PC-3 (cell line): ENCODE results near the gene PYGM. TPM values are rescaled to one million over a fixed set of nuclear protein-coding genes. Genes with fewer than 3 reads are reported as not detected.

ENCODE experiments used
- ATAC-seq: fragments of 200-7000 bp; cut with Tn5 transposase; 2 replicates; pipeline ENCODE4 v1.9.1; 2020; ENCODE audit warnings: mild to moderate bottlenecking, moderate library complexity
- BruUV-seq: library from RNA; stranded (reverse); fragments of 400-500 nt; replicated peaks from 2 replicates; lab custom pipeline; 2021; lab: Mats Ljungman, UMichigan
- CTCF ChIA-PET: fragments of 300-600 bp; sonication (Branson Sonifier 250); formaldehyde crosslinking; loops from one replicate; lab custom pipeline; 2022; ENCODE audit warnings: antibody characterized with exemption; lab: Charles Lee
- POLR2A ChIA-PET: fragments of 300-600 bp; sonication (Branson Sonifier 250); formaldehyde crosslinking; loops from one replicate; lab custom pipeline; 2022; ENCODE audit warnings: antibody characterized with exemption; ENCODE audit not compliant: unreplicated experiment; lab: Charles Lee
- DNase-seq: peaks from one replicate; pipeline ENCODE4 v3.0.0-alpha.2; 2015
- H2AFZ ChIP-seq: fragments of 300-600 bp; sonication (generic); 2 replicates; pipeline ENCODE4 v1.6.0; 2016; ENCODE audit warnings: antibody characterized with exemption, low read length
- H3F3A ChIP-seq: fragments of 300-600 bp; sonication (generic); one replicate; pipeline ENCODE4 v1.6.0; 2017; ENCODE audit warnings: antibody characterized with exemption, low read length, control low read depth, mild to moderate bottlenecking; ENCODE audit not compliant: unreplicated experiment
- H3K27ac ChIP-seq: fragments of 300-600 bp; sonication (generic); 2 replicates; pipeline ENCODE4 v1.5.1; 2016; ENCODE audit warnings: mild to moderate bottlenecking, low read length
- H3K27me3 ChIP-seq: fragments of 300-600 bp; sonication (generic); 2 replicates; pipeline ENCODE4 v1.6.1; 2016; ENCODE audit warnings: low read length, mixed read lengths
- H3K36me3 ChIP-seq: fragments of 300-600 bp; sonication (generic); 2 replicates; pipeline ENCODE4 v1.6.1; 2016; ENCODE audit warnings: low read depth, mixed run types, low read length, mixed read lengths
- H3K4me1 ChIP-seq: fragments of 300-600 bp; sonication (generic); 2 replicates; pipeline ENCODE4 v1.5.1; 2016; ENCODE audit warnings: low read length; ENCODE audit not compliant: insufficient read depth
- H3K4me2 ChIP-seq: fragments of 300-600 bp; sonication (generic); 2 replicates; pipeline ENCODE4 v1.6.0; 2016; ENCODE audit warnings: low read length
- H3K4me3 ChIP-seq: fragments of 300-600 bp; sonication (generic); 2 replicates; pipeline ENCODE4 v1.5.1; 2016; ENCODE audit warnings: mild to moderate bottlenecking, low read length, mixed read lengths
- H3K79me2 ChIP-seq: fragments of 300-600 bp; sonication (generic); 2 replicates; pipeline ENCODE4 v1.6.1; 2017; ENCODE audit warnings: low read length, mixed read lengths
- H3K9ac ChIP-seq: fragments of 300-600 bp; sonication (generic); 2 replicates; pipeline ENCODE4 v1.6.0; 2016; ENCODE audit warnings: mild to moderate bottlenecking, low read length
- H3K9me2 ChIP-seq: fragments of 300-600 bp; sonication (generic); replicated peaks from 2 replicates; pipeline ENCODE4 v1.6.1; 2016; ENCODE audit warnings: mixed run types, low read length, mixed read lengths
- H3K9me3 ChIP-seq: fragments of 300-600 bp; sonication (generic); 2 replicates; pipeline ENCODE4 v1.6.1; 2016; ENCODE audit warnings: low read length, mixed read lengths
- H4K20me1 ChIP-seq: fragments of 300-600 bp; sonication (generic); 2 replicates; pipeline ENCODE4 v1.6.1; 2016; ENCODE audit warnings: low read length, mixed read lengths
- CTCF ChIP-seq: fragments of 300-600 bp; sonication (generic); conservative IDR thresholded peaks from 2 replicates; pipeline ENCODE4 v1.5.1; 2017; ENCODE audit warnings: antibody characterized with exemption, low read depth, mild to moderate bottlenecking, low read length
- EZH2 ChIP-seq: fragments of 300-600 bp; sonication (generic); IDR thresholded peaks from one replicate; pipeline ENCODE4 v1.6.1; 2017; ENCODE audit warnings: antibody characterized with exemption, mild to moderate bottlenecking, low read length; ENCODE audit not compliant: unreplicated experiment
- EZH2phosphoT487 ChIP-seq: fragments of 300-600 bp; sonication (generic); IDR thresholded peaks from 2 replicates; pipeline ENCODE4 v1.6.1; 2018; ENCODE audit warnings: mild to moderate bottlenecking, antibody characterized with exemption, low read length, borderline replicate concordance
- intact Hi-C: fragments of 100-400 bp; cut with micrococcal nuclease; formaldehyde crosslinking; loops from 2 replicates; pipeline ENCODE4 v1.9.0; 2023
- total RNA-seq: library from RNA; depleted of rRNA; stranded (reverse); fragments of >200 nt; gene quantifications from 2 replicates; pipeline ENCODE4 v1.2.3, GENCODE V29; 2014

The PYGM gene
- total RNA-seq, 1 experiment from 2014 or later: 0.95 TPM

GRCh38 chr11:64742889-64743590 lies 16.7 kb downstream of the PYGM start:
- Histone ChIP-seq H3F3A (no peaks in the 10 kb centered on the region), H3K4me2 (peak overlapping the region; percentile 90), H3K9me2 (no peaks in the 10 kb centered on the region), H3K4me1 (peaks cover 13% of the 10 kb centered on the region), H3K4me3 (peak overlapping the region; percentile 70), H3K36me3 (no peaks in the 10 kb centered on the region), H3K27me3 (peaks cover 36% of the 10 kb centered on the region), H3K9me3 (no peaks in the 10 kb centered on the region), H3K9ac (no peak overlapping the region), H2AFZ (peak overlapping the region; percentile 91), H3K27ac (no peak overlapping the region), H4K20me1 (no peaks in the 10 kb centered on the region), H3K79me2 (no peaks in the 10 kb centered on the region)
- CTCF ChIA-PET: interaction anchor here (0.7 kb wide), 1 partner anchor 10 kb away, joined by 5 read pairs; no protein-coding TSS in a partner anchor
- DNase-seq: peak; percentile 73
- TF ChIP-seq EZH2 (no peak), EZH2phosphoT487 (no peak), CTCF (peak; percentile 87)
- ATAC-seq: peak; percentile 70
- BruUV-seq: no TSS peak
- intact Hi-C loops: loop anchor here (1.0 kb wide), 1 partner anchor 55 kb away; no protein-coding TSS in a partner anchor
- POLR2A ChIA-PET: no interaction called here

GRCh38 chr11:64742087-64742888 lies 17.5 kb downstream of the PYGM start:
- Histone ChIP-seq H4K20me1 (no peaks in the 10 kb centered on the region), H3F3A (no peaks in the 10 kb centered on the region), H3K27ac (no peak overlapping the region), H3K36me3 (no peaks in the 10 kb centered on the region), H3K79me2 (no peaks in the 10 kb centered on the region), H3K4me1 (peaks cover 13% of the 10 kb centered on the region), H3K4me2 (peak overlapping the region; percentile 90), H3K9me2 (no peaks in the 10 kb centered on the region), H3K9ac (no peak overlapping the region), H2AFZ (peak overlapping the region; percentile 91), H3K27me3 (peaks cover 36% of the 10 kb centered on the region), H3K9me3 (no peaks in the 10 kb centered on the region), H3K4me3 (peak overlapping the region; percentile 70)
- ATAC-seq (peak; percentile 37), DNase-seq (peak; percentile 32)
- TF ChIP-seq EZH2: no peak
- TF ChIP-seq CTCF: no peak
- no peak for TF ChIP-seq EZH2phosphoT487
- no TSS peak for BruUV-seq
- ChIA-PET POLR2A (no interaction called here), CTCF (interaction anchor here (0.7 kb wide), 1 partner anchor 9 kb away, joined by 5 read pairs; no protein-coding TSS in a partner anchor)
- intact Hi-C loops: no loop called here
